NK-92 (cell line): ENCODE results near the gene ABCC6.
"Not testable (repeated sequence)": the region's sequence is repeated elsewhere in the genome, so short reads cannot be mapped to it uniquely, and the experiment has no call there.

Experiments used
- DNase-seq: peaks from one replicate; lab custom pipeline; 2025; ENCODE audit not compliant: unreplicated experiment; lab: John Stamatoyannopoulos, UW

Gene ABCC6

DNA sequence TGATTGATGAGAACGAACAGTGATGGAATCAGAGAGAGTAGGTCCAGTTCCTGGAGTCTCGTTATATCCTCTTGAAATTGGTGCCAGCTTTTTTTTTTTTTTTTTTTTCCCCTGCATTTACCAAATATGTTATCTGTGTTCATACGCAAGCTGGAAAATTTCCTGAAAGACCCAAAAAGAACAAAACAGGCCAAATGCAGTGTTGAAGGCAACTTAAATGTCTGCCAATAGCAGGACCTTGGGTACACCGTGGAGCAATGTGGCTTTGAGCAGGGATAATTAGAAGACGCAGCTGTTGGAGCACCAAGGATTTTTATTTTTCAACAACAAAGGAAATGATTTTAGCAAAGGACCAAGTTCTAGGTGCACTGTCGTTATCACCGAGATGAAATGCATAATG is 105.0 kb downstream of the ABCC6 start:
- no peak for DNase-seq

DNA sequence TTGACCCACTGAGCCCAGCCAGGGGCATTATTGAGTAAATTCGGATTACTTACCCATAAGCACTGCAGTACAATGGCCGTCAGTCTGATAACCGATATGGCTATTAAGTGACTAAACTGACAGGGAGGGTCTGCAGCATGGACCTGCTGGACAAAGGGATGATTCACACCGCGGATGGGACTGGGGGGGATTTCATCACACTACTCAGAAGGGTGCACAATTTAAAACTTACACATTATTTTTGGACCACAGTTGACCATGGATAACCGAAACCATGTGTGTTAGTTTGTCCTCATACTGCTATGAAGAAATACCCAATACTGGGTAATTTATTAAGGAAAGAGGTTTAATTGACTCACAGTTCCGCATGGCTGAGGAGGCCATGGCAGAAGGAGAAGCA is 106.5 kb downstream of the ABCC6 start:
- DNase-seq = no peak

DNA sequence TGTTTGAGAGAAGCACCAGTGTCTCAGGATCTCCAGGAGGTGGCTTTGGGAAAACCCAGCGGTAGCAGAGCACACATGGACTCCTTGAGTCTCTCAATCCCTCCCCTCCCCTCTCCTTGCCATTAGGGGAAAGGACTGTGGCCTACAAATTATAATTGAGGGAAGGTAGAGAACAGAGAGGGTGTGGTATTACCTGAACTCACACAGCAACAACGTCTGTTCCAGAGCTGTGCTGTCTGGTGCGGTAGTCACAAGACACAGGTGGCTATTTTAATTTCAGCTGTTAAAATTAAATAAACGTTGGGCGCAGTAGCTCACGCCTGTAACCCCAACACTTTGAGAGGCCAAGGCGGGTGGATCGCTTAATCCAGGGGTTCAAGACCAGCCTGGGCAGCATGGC is 110.2 kb downstream of the ABCC6 start:
- DNase-seq = no peak

DNA sequence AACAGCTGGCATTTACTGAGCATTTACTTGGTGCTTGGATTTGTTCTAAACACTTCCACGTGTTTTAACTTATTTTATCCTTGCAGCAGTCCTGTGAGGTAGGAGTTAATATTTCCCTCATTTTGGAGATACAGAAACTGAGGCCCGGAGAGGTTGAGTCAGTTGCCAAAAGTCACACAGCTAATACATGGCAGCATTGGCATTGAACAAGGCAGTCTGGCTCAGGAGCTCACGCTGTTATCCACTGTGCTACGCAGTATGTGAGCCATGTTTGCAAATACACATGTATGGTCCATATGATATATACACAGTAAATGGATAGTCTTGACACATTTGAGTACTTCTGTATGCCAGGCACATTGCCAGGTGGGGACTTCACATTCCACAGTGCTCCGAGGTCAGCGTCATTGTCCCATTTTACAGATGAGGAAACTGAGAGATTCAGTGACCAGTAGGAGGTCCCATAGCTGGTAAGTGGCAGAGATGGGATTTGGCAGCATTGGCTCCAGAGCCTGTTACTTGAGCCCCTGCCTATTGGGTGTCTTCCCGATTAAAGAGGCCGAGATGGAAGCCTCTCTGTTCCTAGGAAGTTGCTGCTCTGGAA is 110.7 kb downstream of the ABCC6 start:
- no peak for DNase-seq

DNA sequence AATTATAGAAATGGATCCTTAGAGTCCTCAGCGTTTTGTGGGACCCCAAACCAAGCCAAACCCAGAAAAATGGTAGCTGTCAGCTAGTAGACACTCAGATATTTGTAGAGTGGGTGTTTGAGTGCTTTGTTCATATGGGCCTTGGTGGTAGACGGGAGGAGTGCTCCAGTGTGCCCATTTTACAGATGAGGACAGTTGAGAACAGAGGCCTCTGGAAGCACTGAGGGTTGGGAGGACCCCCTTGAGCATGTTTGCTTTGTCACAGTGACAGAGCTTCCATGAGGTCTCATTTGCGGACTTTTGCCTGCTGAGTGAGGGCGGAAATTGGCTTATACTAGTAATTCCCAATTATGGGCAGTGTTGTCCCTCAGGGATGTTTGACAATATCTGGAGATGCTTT is 111.7 kb downstream of the ABCC6 start:
- DNase-seq = no peak

- no peak for DNase-seq
Measured at GRCh38 chr16:16110111-16110490, 113.2 kb downstream of the ABCC6 start.

- DNase-seq = no peak
Measured at GRCh38 chr16:16109453-16110110, 113.7 kb downstream of the ABCC6 start.

GRCh38 chr16:16108759-16109158 is 114.5 kb downstream of the ABCC6 start:
- DNase-seq = no peak

DNA sequence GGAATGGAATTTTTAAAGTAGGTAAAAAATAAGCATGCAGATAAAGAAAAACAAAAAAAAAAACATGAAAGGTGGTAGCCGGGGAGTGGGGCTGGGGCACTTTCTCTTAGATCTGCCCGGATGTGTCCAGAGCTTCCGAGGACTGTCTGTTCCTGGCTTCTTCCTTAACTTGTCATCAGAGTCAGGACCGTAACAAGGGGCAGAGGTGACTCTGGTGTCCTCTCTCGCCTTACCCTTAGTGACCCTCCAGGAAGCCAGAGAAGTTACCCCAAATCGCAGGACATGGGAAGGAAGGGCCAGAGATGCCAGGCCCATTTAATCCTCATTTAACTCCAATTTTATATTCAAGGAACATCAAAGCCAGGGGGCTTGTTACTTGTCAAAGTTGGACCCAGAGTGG is 115.5 kb downstream of the ABCC6 start:
- DNase-seq = no peak

DNA sequence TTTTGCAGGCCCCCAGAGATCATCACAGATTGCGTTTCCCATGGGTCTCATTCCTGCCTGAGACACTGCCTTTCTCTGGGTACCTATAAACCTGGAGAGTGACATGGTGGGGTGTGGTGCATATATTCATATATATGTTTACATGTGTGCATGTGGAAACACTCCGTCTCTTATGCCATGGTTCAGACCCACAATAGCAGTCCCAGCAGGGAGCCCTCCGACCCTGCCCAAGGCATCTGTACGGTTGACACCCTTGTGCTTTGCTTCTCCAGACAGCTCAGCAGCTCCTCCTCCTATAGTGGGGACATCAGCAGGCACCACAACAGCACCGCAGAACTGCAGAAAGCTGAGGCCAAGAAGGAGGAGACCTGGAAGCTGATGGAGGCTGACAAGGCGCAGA is 116.8 kb downstream of the ABCC6 start:
- no peak for DNase-seq

- DNase-seq = no peak
Measured at GRCh38 chr16:16105646-16106045, 117.6 kb downstream of the ABCC6 start.

DNA sequence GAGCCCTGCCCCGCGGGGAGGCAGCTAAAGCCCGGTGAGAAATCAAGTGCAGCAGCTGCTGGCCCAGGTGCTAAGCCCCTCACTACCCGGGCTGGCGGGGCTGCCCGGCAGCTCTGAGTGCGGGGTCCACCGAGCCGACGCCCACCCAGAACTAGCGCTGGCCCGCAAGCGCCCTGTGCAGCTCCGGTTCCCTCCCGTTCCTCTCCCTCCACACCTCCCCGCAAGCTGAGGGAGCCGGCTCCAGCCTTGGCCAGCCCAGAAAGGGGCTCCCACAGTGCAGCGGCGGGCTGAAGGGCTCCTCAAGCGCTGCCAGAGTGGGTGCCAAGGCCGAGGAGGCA is 118.5 kb downstream of the ABCC6 start:
- DNase-seq = not testable (repeated sequence)

DNA sequence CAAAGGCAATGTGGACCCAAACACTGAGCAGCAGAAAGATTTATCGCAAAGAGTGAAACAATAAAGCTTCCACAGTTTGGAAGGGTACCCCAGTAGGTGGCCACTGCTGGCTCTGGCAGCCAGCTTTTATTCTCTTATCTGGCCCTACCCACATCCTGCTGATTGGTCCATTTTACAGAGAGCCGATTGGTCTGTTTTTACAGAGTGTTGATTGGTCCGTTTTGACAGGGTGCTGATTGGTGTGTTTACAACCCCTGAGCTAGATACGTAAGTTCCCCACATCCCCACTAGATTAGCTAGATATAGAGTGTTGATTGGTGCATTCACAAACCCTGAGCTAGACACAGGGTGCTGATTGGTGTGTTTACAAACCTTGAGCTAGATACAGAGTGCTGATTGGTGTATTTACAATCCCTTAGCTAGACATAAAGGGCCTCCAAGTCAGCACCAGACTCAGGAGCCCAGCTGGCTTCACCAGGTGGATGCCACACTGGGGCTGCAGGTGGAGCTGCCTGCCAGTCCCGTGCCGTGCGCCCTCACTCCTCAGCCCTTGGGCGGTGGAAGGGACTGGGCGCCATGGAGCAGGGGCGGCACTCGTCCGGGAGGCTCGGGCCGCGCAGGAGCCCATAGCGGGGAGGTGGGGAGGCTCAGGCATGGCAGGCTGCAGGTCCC is 119.0 kb downstream of the ABCC6 start:
- DNase-seq = not testable (repeated sequence)

DNA sequence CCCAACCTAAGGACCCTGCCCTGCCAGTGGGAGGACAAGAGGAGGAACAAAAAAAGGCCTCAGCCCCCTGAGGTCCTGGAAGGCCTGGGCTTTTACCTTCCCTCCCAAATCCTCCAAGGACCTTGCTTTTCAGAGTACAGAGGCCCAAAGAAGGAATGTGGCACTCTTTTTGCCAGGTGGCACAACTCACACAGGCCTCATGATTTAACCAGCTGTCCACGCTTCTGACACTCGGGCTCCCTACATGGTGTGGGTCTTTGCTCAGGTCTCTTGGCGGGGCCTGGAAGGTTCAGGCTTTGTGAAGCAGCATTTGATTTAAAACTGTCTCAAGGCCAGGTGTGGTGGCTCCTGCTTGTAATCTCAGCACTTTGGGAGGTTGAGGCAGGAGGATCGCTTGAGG is 120.6 kb downstream of the ABCC6 start:
- DNase-seq = no peak

DNA sequence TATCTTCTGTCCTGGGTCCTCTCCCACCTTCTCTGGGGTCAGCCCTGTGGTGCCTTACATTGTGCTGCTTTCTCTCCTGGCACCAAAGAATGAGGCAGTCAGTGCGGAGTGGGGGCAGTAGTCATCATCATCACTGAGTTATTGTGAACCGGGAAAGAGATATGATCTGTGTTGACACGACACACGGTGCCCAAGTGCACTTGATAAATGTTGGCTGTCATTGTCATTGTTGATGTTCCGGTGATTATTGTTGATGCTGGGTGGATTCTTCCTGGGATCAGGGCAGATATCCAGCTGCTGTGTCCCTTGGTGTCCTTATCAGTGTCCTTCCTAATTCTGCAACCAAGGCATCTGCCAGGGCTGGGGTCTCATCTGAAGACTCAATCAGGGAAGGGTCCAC is 121.7 kb downstream of the ABCC6 start:
- DNase-seq = no peak

DNA sequence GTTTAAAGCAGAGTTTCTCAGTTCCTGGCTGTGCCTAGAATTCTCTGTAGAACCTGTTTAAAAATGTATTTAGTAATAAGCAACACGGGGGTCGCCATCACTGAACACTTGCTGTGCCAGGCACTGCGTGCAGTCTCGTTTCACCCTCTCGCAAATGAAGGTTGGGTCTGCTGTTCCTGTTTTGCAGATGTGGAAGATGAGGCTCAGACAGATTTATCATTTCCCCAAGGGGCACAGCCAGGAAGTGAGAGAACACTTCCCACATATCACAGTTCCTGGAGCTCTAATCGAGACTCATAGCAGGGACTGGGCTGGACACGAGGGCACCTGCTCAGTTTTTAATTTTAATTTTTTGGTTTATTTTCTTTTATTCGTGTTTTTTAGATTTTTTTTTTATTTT is 122.7 kb downstream of the ABCC6 start:
- no peak for DNase-seq

DNA sequence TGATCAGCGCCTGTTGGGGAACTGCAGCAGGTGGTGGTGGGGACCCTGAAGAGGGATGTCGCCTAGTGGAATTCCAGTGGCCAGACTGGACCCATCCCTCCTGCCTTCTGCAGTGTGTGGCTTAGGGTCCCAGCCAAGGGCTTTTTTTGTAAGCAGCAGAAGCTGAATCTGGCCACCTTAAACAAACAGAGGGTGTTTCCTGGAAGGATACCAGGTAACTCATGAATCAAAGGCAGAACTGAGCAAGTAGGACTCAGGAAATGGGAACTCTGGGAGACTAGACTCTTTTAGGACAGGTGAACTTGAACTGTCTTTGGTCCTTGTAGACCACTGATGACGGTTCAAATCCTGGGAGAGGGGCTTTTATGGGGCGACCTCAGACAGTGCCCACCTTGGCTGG is 124.0 kb downstream of the ABCC6 start:
- no peak for DNase-seq
